WTC11 (cell line): ENCODE results near the gene HMX1. TPM values are rescaled to one million over a fixed set of nuclear protein-coding genes. Genes with fewer than 3 reads are reported as not detected.
A peak's percentile ranks its signal among the peaks of the same experiment; 100 is the strongest.

Experiments
- ATAC-seq: fragments of 200-7000 bp; cut with Tn5 transposase; 2 replicates; pipeline ENCODE4 v1.10.0; 2021; ENCODE audit warnings: mild to moderate bottlenecking, moderate library complexity
- CTCF ChIA-PET: fragments of 300-600 bp; sonication (Branson Sonifier 250); formaldehyde crosslinking; loops from one replicate; lab custom pipeline; 2021; ENCODE audit warnings: antibody characterized with exemption; lab: Charles Lee
- POLR2A ChIA-PET: fragments of 350-600 bp; sonication (Branson Sonifier 250); formaldehyde crosslinking; loops from one replicate; lab custom pipeline; 2021; ENCODE audit warnings: antibody characterized with exemption; lab: Charles Lee
- DNase-seq: peaks from one replicate; pipeline ENCODE4 v3.0.0; 2021; ENCODE audit warnings: low spot score
- H3K27ac Mint-ChIP-seq: 2 replicates; pipeline ENCODE4 v1.8.0; 2021; ENCODE audit warnings: mixed read lengths
- H3K27me3 Mint-ChIP-seq: 2 replicates; pipeline ENCODE4 v1.8.0; 2021; ENCODE audit warnings: low read depth, mild to moderate bottlenecking, moderate library complexity, mixed read lengths
- H3K36me3 Mint-ChIP-seq: 2 replicates; pipeline ENCODE4 v1.8.0; 2021; ENCODE audit warnings: mixed read lengths
- H3K4me1 Mint-ChIP-seq: 2 replicates; pipeline ENCODE4 v1.8.0; 2022; ENCODE audit warnings: mixed read lengths
- H3K4me3 Mint-ChIP-seq: 2 replicates; pipeline ENCODE4 v1.8.0; 2021; ENCODE audit warnings: mild to moderate bottlenecking, moderate library complexity, mixed read lengths
- H3K9me3 Mint-ChIP-seq: 2 replicates; pipeline ENCODE4 v1.8.0; 2021; ENCODE audit warnings: mixed read lengths
- CTCF ChIP-seq: fragments of 200-600 bp; IDR thresholded peaks from 2 replicates; pipeline ENCODE4 v1.8.0; 2022; ENCODE audit warnings: antibody characterized with exemption
- ELF4 ChIP-seq: sonication (generic); formaldehyde crosslinking; IDR thresholded peaks from 2 replicates; pipeline ENCODE4 v1.8.1; 2022; ENCODE audit warnings: low read depth, mild to moderate bottlenecking, moderate library complexity, missing genetic modification reagents
- ESRRA ChIP-seq: sonication (generic); formaldehyde crosslinking; IDR thresholded peaks from 2 replicates; pipeline ENCODE4 v1.8.1; 2022; ENCODE audit warnings: mild to moderate bottlenecking, missing genetic modification reagents, borderline replicate concordance
- FOXK1 ChIP-seq: sonication (generic); formaldehyde crosslinking; IDR thresholded peaks from 2 replicates; pipeline ENCODE4 v1.8.0; 2022; ENCODE audit warnings: mild to moderate bottlenecking, moderate library complexity, missing genetic modification reagents
- FOXP1 ChIP-seq: sonication (generic); formaldehyde crosslinking; IDR thresholded peaks from 2 replicates; pipeline ENCODE4 v1.8.0; 2022; ENCODE audit warnings: missing genetic modification reagents, mild to moderate bottlenecking, moderate library complexity, borderline replicate concordance
- ZNF219 ChIP-seq: sonication (generic); formaldehyde crosslinking; IDR thresholded peaks from 2 replicates; pipeline ENCODE4 v1.8.0; 2023; ENCODE audit warnings: missing genetic modification reagents, mild to moderate bottlenecking, borderline replicate concordance
- total RNA-seq: library from RNA; stranded (reverse); gene quantifications from 3 replicates; pipeline ENCODE4 v1.2.3, GENCODE V29; 2021
- TF ChIP-seq, protein P1 (sequence below): fragments of 250-450 bp; sonication (Bioruptor Pico); IDR thresholded peaks from 2 replicates; pipeline ENCODE4 v1.9.0; 2021; ENCODE audit warnings: mild to moderate bottlenecking
- TF ChIP-seq, protein P2 (sequence below): sonication (generic); formaldehyde crosslinking; IDR thresholded peaks from 2 replicates; pipeline ENCODE4 v1.8.1; 2023; ENCODE audit warnings: mild to moderate bottlenecking, missing genetic modification reagents
- TF ChIP-seq, protein P3 (sequence below): sonication (generic); formaldehyde crosslinking; IDR thresholded peaks from 2 replicates; pipeline ENCODE4 v1.8.0; 2022; ENCODE audit warnings: mild to moderate bottlenecking, missing genetic modification reagents

HMX1 gene
- total RNA-seq, 1 experiment from 2014 or later: 10.0 TPM

GRCh38 chr4:8874003-8874895, 2.6 kb upstream of the HMX1 start:
- no peaks in the 10 kb centered on the region for H3K36me3 Mint-ChIP-seq
- peaks cover 92% of the 10 kb centered on the region for H3K27me3 Mint-ChIP-seq
- POLR2A ChIA-PET: no interaction called here
- TF ChIP-seq CTCF (peak; percentile 18; the same call in 1 of the 2 replicates), FOXK1 (CRISPR knock-in tag) (no peak), FOXP1 (CRISPR knock-in tag) (peak; percentile 7; the same call in 1 of the 2 replicates)
- TF ChIP-seq, protein P1, sequence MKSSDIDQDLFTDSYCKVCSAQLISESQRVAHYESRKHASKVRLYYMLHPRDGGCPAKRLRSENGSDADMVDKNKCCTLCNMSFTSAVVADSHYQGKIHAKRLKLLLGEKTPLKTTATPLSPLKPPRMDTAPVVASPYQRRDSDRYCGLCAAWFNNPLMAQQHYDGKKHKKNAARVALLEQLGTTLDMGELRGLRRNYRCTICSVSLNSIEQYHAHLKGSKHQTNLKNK (CRISPR knock-in tag): no peak
- TF ChIP-seq, all 79 proteins: peak for 2
- DNase-seq (no peak), ATAC-seq (no peak)
- CTCF ChIA-PET: interaction anchor here (1.0 kb wide), 1 partner anchor 186 kb away, joined by 3 read pairs; no protein-coding TSS in a partner anchor
- Mint-ChIP-seq H3K4me1 (peaks cover 29% of the 10 kb centered on the region), H3K9me3 (no peaks in the 10 kb centered on the region), H3K27ac (no peak overlapping the region), H3K4me3 (peak overlapping the region; percentile 34; the same call in 1 of the 2 replicates)

GRCh38 chr4:8872402-8873291, 1.0 kb upstream of the HMX1 start:
- H3K36me3 Mint-ChIP-seq: peaks cover 3% of the 10 kb centered on the region; the same call in 1 of the 2 replicates
- no peak for TF ChIP-seq ZNF219 (CRISPR knock-in tag)
- TF ChIP-seq, protein P1 (CRISPR knock-in tag): no peak
- TF ChIP-seq, protein P2, sequence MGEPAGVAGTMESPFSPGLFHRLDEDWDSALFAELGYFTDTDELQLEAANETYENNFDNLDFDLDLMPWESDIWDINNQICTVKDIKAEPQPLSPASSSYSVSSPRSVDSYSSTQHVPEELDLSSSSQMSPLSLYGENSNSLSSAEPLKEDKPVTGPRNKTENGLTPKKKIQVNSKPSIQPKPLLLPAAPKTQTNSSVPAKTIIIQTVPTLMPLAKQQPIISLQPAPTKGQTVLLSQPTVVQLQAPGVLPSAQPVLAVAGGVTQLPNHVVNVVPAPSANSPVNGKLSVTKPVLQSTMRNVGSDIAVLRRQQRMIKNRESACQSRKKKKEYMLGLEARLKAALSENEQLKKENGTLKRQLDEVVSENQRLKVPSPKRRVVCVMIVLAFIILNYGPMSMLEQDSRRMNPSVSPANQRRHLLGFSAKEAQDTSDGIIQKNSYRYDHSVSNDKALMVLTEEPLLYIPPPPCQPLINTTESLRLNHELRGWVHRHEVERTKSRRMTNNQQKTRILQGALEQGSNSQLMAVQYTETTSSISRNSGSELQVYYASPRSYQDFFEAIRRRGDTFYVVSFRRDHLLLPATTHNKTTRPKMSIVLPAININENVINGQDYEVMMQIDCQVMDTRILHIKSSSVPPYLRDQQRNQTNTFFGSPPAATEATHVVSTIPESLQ: no peak
- no peak for TF ChIP-seq CTCF
- TF ChIP-seq, protein P3, sequence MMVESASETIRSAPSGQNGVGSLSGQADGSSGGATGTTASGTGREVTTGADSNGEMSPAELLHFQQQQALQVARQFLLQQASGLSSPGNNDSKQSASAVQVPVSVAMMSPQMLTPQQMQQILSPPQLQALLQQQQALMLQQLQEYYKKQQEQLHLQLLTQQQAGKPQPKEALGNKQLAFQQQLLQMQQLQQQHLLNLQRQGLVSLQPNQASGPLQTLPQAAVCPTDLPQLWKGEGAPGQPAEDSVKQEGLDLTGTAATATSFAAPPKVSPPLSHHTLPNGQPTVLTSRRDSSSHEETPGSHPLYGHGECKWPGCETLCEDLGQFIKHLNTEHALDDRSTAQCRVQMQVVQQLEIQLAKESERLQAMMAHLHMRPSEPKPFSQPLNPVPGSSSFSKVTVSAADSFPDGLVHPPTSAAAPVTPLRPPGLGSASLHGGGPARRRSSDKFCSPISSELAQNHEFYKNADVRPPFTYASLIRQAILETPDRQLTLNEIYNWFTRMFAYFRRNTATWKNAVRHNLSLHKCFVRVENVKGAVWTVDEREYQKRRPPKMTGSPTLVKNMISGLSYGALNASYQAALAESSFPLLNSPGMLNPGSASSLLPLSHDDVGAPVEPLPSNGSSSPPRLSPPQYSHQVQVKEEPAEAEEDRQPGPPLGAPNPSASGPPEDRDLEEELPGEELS (CRISPR knock-in tag): no peak
- TF ChIP-seq ELF4 (CRISPR knock-in tag): no peak
- TF ChIP-seq ESRRA (CRISPR knock-in tag): no peak
- TF ChIP-seq, all 79 proteins: peak for 0
- Mint-ChIP-seq H3K27me3 (peaks cover 92% of the 10 kb centered on the region), H3K4me3 (peak overlapping the region; percentile 74), H3K27ac (no peak overlapping the region), H3K9me3 (no peaks in the 10 kb centered on the region), H3K4me1 (peaks cover 30% of the 10 kb centered on the region)
- CTCF ChIA-PET: interaction anchor here (0.6 to 2.8 kb wide), 2 partner anchors 14 to 17 kb away, joined by 3 to 8 read pairs; no protein-coding TSS in a partner anchor
- POLR2A ChIA-PET: interaction anchor here (1.0 kb wide), 1 partner anchor 19 kb away, joined by 3 read pairs; no protein-coding TSS in a partner anchor
- peak; percentile 36 for DNase-seq
- ATAC-seq: peak; percentile 3; the same call in 1 of the 2 replicates
